Activated CD8-positive, alpha-beta memory T cell treated with anti-CD3 and anti-CD28 coated beads, Interleukin-2, amount 50 U/mL, for 1 hour (primary cell): Measurements from ENCODE around the gene TRAF6.
A peak's percentile ranks its signal among the peaks of the same experiment; 100 is the strongest.
"Not testable (repeated sequence)": the region's sequence is repeated elsewhere in the genome, so short reads cannot be mapped to it uniquely, and the experiment has no call there.

Experiments used
- DNase-seq: peaks from one replicate; pipeline ENCODE4 v3.0.0-alpha.2; 2020; ENCODE audit errors: extremely low read depth

Gene TRAF6

GRCh38 chr11:36509694-36510593 is at the start of gene TRAF6:
Gene TRAF6 (minus strand): TSS chr11:36510272. CDS start chr11:36501515, 8,757 bp downstream.
- DNase-seq, result peak; percentile 68

GRCh38 chr11:36558571-36559413 is 48.7 kb upstream of the TRAF6 start:
- DNase-seq, result no peak

- DNase-seq, result no peak
Observed at GRCh38 chr11:36557991-36558390, 47.9 kb upstream of the TRAF6 start.

- not testable (repeated sequence) for DNase-seq
Observed at GRCh38 chr11:36557390-36557789, 47.3 kb upstream of the TRAF6 start.

- no peak for DNase-seq
Observed at GRCh38 chr11:36550385-36551115, 40.5 kb upstream of the TRAF6 start.

- DNase-seq, result no peak
Observed at GRCh38 chr11:36540998-36541397, 30.9 kb upstream of the TRAF6 start.

GRCh38 chr11:36534276-36534840 is 24.3 kb upstream of the TRAF6 start:
- DNase-seq, result no peak

- no peak for DNase-seq
Observed at GRCh38 chr11:36532941-36533601, 23.0 kb upstream of the TRAF6 start.

- no peak for DNase-seq
Observed at GRCh38 chr11:36530840-36531239, 20.8 kb upstream of the TRAF6 start.

GRCh38 chr11:36513965-36514364 is 3.9 kb upstream of the TRAF6 start:
- no peak for DNase-seq

GRCh38 chr11:36512016-36512415 is 1.9 kb upstream of the TRAF6 start:
- no peak for DNase-seq

- not testable (repeated sequence) for DNase-seq
Observed at GRCh38 chr11:36511062-36511461, 990 bp upstream of the TRAF6 start.

- DNase-seq, result no peak
Observed at GRCh38 chr11:36510594-36510942, 496 bp upstream of the TRAF6 start.

GRCh38 chr11:36509201-36509639 is 852 bp downstream of the TRAF6 start:
- no peak for DNase-seq

GRCh38 chr11:36508743-36509142 is 1.3 kb downstream of the TRAF6 start:
- no peak for DNase-seq

- no peak for DNase-seq
Observed at GRCh38 chr11:36507824-36508489, 2.1 kb downstream of the TRAF6 start.

GRCh38 chr11:36501236-36501635 is 8.8 kb downstream of the TRAF6 start:
- DNase-seq, result no peak

- no peak for DNase-seq
Observed at GRCh38 chr11:36500315-36500721, 9.8 kb downstream of the TRAF6 start.

GRCh38 chr11:36499315-36499714 is 10.8 kb downstream of the TRAF6 start:
- DNase-seq, result no peak

- no peak for DNase-seq
Observed at GRCh38 chr11:36498721-36499120, 11.4 kb downstream of the TRAF6 start.

- no peak for DNase-seq
Observed at GRCh38 chr11:36493332-36493731, 16.7 kb downstream of the TRAF6 start.
